ENCODE results near the gene EEF1AKMT3.
"Not testable (repeated sequence)": the region's sequence is repeated elsewhere in the genome, so short reads cannot be mapped to it uniquely, and the experiment has no call there.

Gene EEF1AKMT3

GRCh38 chr12:57795354-57795753 lies 22.9 kb downstream of the EEF1AKMT3 start:
- no peak for DNase-seq

- no peak for DNase-seq
These were observed 24.6 kb downstream of the EEF1AKMT3 start for GRCh38 chr12:57796996-57797395.

- DNase-seq, result no peak
These were observed 25.5 kb downstream of the EEF1AKMT3 start for GRCh38 chr12:57797933-57798332.

GRCh38 chr12:57800965-57801364 lies 28.6 kb downstream of the EEF1AKMT3 start:
- no peak for DNase-seq

GRCh38 chr12:57802607-57803006 lies 30.2 kb downstream of the EEF1AKMT3 start:
- no peak for DNase-seq

GRCh38 chr12:57803319-57803893 lies 31.0 kb downstream of the EEF1AKMT3 start:
- DNase-seq, result no peak

- no peak for DNase-seq
These were observed 34.3 kb downstream of the EEF1AKMT3 start for GRCh38 chr12:57806677-57807076.

GRCh38 chr12:57807285-57807684 lies 34.9 kb downstream of the EEF1AKMT3 start:
- DNase-seq, result no peak

GRCh38 chr12:57808351-57808750 lies 35.9 kb downstream of the EEF1AKMT3 start:
- DNase-seq, result no peak

- DNase-seq, result no peak
These were observed 37.0 kb downstream of the EEF1AKMT3 start for GRCh38 chr12:57809425-57809824.

GRCh38 chr12:57810450-57810849 lies 38.0 kb downstream of the EEF1AKMT3 start:
- no peak for DNase-seq

GRCh38 chr12:57811028-57811755 lies 38.8 kb downstream of the EEF1AKMT3 start:
- no peak for DNase-seq

GRCh38 chr12:57813111-57813970 lies 40.9 kb downstream of the EEF1AKMT3 start:
- no peak for DNase-seq

GRCh38 chr12:57813971-57814772 lies 41.8 kb downstream of the EEF1AKMT3 start:
- DNase-seq, result no peak

- no peak for DNase-seq
These were observed 43.0 kb downstream of the EEF1AKMT3 start for GRCh38 chr12:57815177-57816000.

GRCh38 chr12:57816001-57816854 lies 43.8 kb downstream of the EEF1AKMT3 start:
- DNase-seq, result no peak

GRCh38 chr12:57816855-57817151 lies 44.4 kb downstream of the EEF1AKMT3 start:
- no peak for DNase-seq

- DNase-seq, result no peak
These were observed 45.0 kb downstream of the EEF1AKMT3 start for GRCh38 chr12:57817261-57817989.

- not testable (repeated sequence) for DNase-seq
These were observed 45.5 kb downstream of the EEF1AKMT3 start for GRCh38 chr12:57817990-57818331.

GRCh38 chr12:57820119-57820518 lies 47.7 kb downstream of the EEF1AKMT3 start:
- DNase-seq, result not testable (repeated sequence)

- not testable (repeated sequence) for DNase-seq
These were observed 48.6 kb downstream of the EEF1AKMT3 start for GRCh38 chr12:57821015-57821414.

Data from activated CD8-positive, alpha-beta memory T cell treated with anti-CD3 and anti-CD28 coated beads, Interleukin-2, amount 50 U/mL, for 48 hours (primary cell).